Activated T-helper 1 cell treated with anti-CD3 and anti-CD28 coated beads, Interleukin-2, amount 50 U/mL, for 16 hours (primary cell): ENCODE results near the gene ABCG8.

Experiments used
- DNase-seq, 2 donors: peaks; one replicate each; pipeline ENCODE4 v3.0.0-alpha.2; 2020; ENCODE audit warnings: low read depth in 1 of 2, low spot score in 1 of 2

ABCG8 gene

GRCh38 chr2:43838560-43839267 lies at the start of gene ABCG8, which contains the start of gene ABCG5:
ABCG8 (plus strand) TSS chr2:43838971; CDS start chr2:43839054, 83 bp downstream.
ABCG5 (minus strand) TSS chr2:43838839; CDS start chr2:43838679, 160 bp downstream.
- no peak for DNase-seq

GRCh38 chr2:43790147-43790546 lies 48.6 kb upstream of the ABCG8 start:
- no peak for DNase-seq

- no peak for DNase-seq
These were observed 47.6 kb upstream of the ABCG8 start for GRCh38 chr2:43791035-43791765.

GRCh38 chr2:43792653-43793052 lies 46.1 kb upstream of the ABCG8 start:
- DNase-seq, result no peak

DNA sequence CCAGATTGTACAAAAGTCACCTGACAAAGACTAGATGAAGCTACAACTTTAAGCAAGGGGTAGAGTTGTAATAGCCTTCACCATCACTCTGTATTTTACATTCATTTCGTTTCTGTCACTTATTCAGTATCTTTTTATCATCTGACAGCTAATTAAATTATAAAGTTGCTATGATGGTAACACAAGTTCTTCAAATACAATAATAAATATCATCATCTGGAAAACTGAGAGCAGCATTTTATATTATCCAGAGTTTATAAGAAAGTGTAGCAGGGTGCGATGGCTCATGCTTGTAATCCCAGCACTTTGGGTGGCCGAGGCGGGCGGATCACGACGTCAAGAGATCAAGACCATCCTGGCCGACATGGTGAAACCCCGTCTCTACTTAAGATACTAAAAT lies 43.8 kb upstream of the ABCG8 start:
- DNase-seq, result no peak

DNA sequence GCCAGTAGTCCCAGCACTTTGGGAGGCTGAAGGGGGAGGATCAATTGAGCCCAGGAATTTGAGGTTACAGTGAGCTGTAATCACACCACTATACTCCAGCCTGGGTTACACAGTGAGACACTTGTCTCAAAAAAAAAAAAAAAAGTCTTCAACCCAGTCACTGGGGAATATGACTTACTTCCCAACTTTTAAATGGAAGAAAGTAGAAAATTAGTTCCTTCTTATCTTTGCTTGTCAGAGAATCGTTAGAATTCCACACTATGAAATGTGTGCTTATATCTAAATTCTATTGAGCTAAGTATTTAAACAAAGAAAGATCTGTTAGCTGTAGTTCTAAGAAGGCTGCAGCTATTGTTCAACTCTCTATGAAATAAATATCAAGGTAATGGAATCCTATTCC lies 42.6 kb upstream of the ABCG8 start:
- no peak for DNase-seq

GRCh38 chr2:43798300-43798699 lies 40.5 kb upstream of the ABCG8 start:
- no peak for DNase-seq

DNA sequence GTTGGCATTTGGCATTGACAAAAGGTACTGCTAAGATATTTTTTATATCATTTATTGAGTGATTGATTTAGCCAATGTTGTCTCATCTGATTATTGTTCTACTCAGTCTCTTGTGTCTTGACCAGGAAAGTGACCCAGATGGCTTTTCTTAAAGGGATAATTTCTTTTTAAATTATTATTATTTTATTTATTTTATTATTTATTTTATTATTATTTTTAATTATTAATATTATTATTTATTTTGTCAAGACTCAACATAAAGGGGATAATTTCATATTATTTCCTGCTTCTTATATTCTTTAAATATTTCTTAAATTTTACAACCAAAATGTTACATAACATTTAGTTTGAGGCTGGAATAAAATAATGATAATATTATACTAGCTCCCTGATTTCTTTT lies 37.9 kb upstream of the ABCG8 start:
- DNase-seq, result no peak

DNA sequence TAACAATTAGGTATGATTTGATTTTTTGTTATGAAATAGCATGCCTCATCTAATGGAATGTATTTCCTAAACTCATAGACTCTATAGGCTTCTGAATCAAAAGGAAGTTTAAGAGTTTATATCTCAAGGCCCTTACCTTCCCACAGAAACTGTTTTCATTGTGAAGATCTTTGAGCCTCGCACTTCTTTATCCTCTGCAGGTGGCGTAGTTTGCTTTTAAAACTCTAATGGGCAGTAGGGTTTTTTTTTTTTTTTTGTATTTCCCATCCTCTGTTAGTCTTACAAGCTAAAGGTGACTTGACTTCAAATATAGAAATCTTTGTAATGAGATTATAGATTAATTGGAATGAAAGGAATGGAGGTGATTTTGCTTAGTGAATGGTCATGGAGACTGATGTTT lies 36.6 kb upstream of the ABCG8 start:
- no peak for DNase-seq

DNA sequence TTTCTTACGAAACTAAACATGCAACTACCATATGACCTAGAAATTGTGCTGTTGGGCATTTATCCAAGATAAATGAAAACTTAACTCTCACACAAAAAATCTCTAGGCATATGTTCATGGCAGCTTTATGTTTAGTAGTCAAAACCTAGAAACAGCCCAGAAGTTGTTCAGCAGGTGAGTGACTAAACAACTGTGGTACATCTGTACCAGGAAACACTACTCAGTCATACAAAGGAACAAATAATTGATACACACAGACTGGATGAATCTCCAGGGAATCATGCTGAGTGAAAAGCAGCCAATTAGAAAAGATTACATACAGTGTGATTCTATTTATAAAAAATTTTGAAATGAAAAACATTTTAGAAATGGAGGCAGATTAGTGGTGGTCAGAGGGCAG lies 35.7 kb upstream of the ABCG8 start:
- no peak for DNase-seq

DNA sequence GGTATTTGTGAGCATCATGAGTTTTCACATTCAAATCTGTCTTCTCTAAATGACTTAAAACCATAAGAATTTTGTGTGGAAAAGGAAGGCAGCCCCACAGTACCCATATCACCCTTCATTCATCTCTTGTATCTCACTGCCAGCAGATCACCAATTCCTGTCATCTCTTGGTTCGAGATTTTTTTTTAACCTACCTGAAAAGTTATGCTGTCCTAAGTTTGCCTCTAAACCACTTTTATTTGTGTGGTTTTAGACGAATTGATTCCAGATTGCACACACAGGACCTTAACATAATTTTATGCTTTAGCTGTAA lies 32.1 kb upstream of the ABCG8 start:
- no peak for DNase-seq

- no peak for DNase-seq
These were observed 28.3 kb upstream of the ABCG8 start for GRCh38 chr2:43810452-43810851.

DNA sequence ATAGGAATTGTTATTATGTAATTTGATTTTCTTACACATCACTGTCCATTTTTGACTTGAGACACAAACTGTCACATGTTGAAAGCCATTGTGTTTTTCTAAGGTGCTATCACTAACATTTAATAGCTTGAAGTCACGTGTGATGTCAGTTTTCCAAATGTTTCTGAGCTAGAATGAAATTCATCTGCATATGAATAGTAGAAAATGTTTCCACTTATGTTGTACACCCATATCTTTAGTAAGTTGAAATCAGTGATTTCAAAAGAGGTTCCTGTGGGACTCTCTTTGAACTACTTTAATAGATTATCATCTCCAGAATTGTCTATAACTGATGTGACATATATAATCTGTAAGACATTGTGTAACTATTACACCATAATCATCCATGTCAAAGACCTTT lies 27.9 kb upstream of the ABCG8 start:
- DNase-seq, result no peak

DNA sequence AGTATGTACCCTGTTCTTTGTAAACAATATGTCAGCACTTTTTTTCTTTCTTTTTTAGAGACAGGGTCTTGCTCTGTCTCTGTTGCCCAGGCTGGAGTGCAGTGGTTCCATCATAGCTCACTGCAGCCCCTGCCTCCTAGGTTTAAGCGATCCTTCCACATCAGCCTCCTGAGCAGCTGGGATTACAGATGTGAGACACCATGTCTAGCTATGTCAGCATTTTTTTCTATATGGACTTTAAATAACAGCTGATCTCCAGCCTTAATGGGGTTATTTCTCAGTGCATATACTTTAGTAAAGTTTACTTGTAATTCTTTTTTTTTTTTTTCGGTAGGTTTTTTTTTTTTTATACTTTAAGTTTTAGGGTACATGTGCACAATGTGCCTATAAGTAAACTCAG lies 26.8 kb upstream of the ABCG8 start:
- no peak for DNase-seq

DNA sequence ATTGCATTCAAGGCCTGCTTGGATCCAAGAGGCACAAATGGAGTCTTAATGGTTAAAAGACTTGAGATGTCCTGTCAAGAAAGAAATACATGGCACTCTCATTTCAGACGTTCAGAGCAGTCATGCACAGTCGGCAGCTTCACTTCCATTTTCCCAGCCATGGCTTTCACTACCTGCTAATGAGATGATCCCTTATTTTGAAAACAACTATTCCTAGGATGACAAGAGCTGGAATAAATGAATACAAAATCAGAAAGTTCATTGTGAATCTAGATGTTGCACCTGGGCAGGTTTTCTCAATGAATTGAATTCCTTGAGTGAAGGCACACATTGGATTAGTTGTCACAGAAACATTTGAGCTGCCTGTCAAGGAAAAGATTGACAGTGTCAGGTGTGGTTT lies 25.8 kb upstream of the ABCG8 start:
- no peak for DNase-seq

DNA sequence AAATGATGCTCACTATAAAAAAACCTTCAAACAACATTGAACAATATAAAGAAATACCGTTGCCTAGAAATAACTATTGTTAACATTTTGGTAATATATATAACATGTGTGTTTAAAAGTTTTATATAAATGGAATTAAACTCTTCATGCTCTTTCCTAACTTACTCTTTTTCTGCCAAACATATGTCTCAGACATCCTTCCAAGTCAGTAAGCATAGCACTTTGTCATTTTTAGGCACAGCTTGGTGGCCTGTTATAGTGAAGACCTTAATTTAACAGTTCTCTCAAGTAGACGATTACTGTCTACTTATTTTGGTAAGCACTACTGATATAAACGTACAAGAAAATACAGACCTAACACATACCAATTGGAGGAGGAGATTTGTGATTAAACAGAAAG lies 24.1 kb upstream of the ABCG8 start:
- DNase-seq, result no peak

GRCh38 chr2:43818761-43819160 lies 20.0 kb upstream of the ABCG8 start:
- no peak for DNase-seq

DNA sequence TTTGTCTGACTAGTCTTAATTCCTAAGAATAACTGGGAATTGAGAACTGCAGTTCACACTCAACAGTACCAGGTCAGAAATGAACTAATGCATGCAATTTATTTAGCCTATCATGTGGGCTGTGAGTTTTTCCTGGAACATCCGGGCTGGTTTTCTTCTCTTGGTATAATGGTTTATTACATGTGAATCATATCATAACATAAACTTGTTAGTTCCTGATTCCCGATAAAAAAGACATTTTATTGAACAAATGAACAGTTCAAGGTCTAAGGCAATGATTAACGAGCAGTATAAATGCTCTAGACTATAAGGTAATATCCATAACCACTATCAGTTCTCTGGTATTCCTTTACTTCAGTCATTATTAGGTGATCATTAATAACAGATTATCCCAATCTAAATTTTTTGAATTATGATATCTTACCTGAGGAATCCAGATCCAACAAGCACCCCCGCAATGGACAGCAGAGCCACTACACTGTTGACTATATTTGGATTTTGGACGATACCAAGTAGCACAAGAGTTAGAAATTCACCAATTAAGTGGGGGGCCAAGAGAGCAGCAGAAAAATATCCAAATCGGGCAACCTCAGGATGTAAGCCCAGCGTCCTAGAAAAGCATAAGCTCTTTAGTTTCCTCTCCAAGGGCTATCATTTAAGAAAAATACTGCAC lies 19.1 kb upstream of the ABCG8 start:
- DNase-seq, result no peak

DNA sequence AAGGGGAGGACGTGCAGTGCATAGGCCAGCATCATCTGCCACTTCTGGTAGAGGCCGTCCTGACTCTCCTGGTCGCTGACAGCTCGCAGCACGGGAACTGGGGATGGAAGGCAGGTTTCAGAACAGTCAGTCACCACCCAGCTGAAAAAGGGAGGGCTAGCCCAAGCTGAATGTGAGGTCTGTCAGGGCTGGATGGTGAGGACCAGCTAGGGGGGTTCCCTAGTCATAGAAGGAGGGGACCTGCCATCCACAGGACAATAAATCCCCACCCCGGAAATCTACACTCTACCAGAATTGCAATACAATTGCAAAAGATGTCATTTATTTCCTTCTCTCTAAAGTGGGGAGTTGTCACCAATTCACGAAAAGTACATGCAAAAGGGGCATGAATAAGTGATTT lies 15.9 kb upstream of the ABCG8 start:
- no peak for DNase-seq

GRCh38 chr2:43823751-43824150 lies 15.0 kb upstream of the ABCG8 start:
- no peak for DNase-seq

- no peak for DNase-seq
These were observed 14.3 kb upstream of the ABCG8 start for GRCh38 chr2:43824512-43824911.

DNA sequence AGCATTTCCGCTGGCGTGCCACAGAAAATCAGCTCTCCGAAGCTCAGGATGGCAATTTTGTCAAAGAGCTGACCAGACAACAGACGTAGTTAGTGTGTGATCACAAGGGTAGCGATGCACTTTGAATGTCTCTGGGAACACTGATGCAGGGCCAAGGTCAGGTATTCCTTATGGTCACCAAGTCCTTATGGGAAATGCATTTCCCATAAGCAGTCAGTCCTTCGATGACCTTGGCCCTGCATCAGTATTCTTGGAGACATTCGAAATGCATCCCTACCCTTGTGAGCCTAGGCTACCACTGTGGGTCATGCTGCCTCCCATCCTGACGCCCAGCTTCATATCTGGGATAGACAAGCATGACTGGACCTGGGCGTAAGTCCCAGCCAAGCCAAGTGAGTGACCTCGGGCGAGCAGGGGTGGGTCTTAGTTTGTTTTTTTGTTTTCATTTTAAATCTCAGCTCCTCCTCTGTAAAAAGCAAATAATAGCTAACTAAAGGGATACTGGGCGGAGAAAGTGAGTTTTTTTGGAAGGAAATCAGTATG lies 13.7 kb upstream of the ABCG8 start:
- DNase-seq, result no peak
